Neural progenitor cell (in vitro differentiated cells): ENCODE data around the gene NUDT15.

ENCODE experiments used
- EZH2 ChIP-seq: fragments of 200-600 bp; sonication (generic); IDR thresholded peaks from 2 replicates; pipeline ENCODE4 v1.6.1; 2017; ENCODE audit warnings: antibody characterized with exemption, mild to moderate bottlenecking, moderate library complexity
- EZH2phosphoT487 ChIP-seq: fragments of 200-600 bp; sonication (generic); IDR thresholded peaks from 2 replicates; pipeline ENCODE4 v1.6.1; 2017; ENCODE audit warnings: antibody characterized with exemption
- TF ChIP-seq, protein P1 (sequence below): fragments of 200-600 bp; sonication (generic); IDR thresholded peaks from 2 replicates; pipeline ENCODE4 v1.5.1; 2017; ENCODE audit warnings: antibody characterized with exemption, mild to moderate bottlenecking

GRCh38 chr13:48029859-48030258 is 7.7 kb upstream of the NUDT15 start:
- TF ChIP-seq, protein P1, sequence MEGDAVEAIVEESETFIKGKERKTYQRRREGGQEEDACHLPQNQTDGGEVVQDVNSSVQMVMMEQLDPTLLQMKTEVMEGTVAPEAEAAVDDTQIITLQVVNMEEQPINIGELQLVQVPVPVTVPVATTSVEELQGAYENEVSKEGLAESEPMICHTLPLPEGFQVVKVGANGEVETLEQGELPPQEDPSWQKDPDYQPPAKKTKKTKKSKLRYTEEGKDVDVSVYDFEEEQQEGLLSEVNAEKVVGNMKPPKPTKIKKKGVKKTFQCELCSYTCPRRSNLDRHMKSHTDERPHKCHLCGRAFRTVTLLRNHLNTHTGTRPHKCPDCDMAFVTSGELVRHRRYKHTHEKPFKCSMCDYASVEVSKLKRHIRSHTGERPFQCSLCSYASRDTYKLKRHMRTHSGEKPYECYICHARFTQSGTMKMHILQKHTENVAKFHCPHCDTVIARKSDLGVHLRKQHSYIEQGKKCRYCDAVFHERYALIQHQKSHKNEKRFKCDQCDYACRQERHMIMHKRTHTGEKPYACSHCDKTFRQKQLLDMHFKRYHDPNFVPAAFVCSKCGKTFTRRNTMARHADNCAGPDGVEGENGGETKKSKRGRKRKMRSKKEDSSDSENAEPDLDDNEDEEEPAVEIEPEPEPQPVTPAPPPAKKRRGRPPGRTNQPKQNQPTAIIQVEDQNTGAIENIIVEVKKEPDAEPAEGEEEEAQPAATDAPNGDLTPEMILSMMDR = no peak
- TF ChIP-seq EZH2 (no peak), EZH2phosphoT487 (no peak)
